ENCODE results near the gene ADRA2A.

DNA sequence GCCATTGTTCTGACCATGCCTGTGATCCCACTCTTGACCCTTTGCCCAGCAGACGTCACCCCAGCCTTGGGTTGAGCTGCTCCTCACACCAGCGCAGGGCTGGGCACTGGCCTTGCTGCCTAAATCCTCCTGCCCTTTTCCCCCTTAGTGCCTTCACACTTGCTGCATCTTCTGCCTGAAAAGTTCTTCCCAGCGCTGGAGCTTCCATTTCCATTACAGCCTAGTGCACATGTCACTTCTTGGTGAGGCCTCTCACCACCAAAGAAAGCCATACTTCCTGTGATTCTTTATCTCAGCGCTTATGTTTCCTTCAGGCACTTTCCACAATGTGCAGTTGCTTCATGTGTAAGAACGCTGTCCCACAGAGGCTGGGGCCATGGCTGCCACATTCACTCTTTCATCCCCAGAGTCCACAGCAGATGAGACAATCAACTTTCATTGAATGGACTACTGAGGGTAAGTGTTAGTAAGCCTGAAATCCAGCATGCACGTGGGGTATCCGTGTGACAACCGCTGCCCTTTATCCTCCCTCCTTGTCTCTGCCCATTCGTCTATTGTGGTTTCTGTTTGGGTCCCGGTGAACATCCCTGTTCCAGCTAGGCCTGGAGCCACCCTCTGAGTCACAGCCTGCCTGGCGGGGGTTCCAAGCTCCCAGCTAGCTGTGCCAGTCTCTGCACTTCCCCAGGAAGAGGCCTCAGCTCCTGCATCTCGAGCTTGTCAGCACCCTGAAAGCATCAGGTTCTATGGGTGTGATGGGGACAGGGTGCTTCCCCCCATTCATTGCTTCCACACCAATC, 37.3 kb downstream of the ADRA2A start:
- no peak for TF ChIP-seq ZNF70 (CRISPR knock-in tag; IDR thresholded peaks at IDR 0.05)
- TF ChIP-seq, protein P1, sequence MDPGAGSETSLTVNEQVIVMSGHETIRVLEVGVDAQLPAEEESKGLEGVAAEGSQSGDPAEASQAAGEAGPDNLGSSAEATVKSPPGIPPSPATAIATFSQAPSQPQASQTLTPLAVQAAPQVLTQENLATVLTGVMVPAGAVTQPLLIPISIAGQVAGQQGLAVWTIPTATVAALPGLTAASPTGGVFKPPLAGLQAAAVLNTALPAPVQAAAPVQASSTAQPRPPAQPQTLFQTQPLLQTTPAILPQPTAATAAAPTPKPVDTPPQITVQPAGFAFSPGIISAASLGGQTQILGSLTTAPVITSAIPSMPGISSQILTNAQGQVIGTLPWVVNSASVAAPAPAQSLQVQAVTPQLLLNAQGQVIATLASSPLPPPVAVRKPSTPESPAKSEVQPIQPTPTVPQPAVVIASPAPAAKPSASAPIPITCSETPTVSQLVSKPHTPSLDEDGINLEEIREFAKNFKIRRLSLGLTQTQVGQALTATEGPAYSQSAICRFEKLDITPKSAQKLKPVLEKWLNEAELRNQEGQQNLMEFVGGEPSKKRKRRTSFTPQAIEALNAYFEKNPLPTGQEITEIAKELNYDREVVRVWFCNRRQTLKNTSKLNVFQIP (CRISPR knock-in tag; IDR thresholded peaks at IDR 0.05; ENCODE audit: borderline replicate concordance, low read depth): no peak
